ELR (cell line): ENCODE results near the gene PINK1.

Experiments used
- DNase-seq: peaks from one replicate; pipeline ENCODE4 v3.0.0-alpha.2; 2015; ENCODE audit warnings: low read depth

PINK1 gene

DNA sequence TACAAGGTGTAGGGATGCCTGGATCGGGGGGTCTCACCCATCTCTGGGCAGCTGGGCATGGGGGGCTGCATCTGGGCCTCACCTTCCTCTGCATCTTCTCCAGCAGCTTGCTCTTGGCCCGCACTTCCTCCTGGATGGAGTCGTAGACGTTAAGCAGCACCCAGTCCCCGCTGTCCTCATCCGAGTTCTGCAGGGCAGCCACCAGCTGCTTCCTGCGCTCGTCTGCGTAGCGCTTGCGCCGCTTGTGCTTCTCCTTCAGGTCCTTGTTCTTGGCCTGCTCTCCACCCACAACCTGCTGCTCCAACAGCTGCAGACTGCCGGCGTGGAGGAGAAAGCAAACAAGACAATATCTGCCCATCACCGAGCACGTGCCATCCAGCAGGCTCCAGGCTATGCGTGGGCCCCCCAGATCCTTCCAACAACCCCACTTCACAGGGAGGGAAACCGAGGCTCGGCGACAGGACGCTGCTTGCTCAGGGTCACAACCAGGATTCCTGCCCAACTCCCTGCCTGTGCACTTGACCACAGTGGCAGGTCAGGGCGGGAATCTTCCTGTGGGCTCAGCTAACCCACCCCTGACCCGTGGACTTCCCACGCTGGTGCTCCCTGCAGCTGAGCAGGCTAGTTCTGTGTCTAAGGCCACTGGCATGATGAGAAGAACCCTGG lies 49.4 kb downstream of the PINK1 start:
- DNase-seq = no peak

DNA sequence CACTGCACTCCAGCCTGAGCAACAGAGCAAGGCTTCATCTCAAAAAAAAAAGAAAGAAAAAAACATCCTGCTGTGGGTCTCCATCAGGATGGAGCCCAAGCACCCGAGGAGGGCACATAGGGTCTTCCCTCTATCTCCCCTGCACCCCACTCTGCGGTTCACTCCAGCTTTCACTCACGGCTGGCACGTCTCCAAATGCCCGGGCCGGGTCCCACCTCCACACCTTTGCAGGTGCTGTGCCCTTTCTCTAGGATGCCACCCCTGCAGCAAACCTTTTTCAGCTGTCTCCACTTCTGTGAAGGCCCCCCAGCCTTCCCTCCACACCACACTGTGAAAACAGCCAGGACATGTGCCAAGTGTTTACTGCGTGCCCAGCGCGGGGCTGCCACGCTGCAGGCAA lies 50.4 kb downstream of the PINK1 start:
- no peak for DNase-seq

DNA sequence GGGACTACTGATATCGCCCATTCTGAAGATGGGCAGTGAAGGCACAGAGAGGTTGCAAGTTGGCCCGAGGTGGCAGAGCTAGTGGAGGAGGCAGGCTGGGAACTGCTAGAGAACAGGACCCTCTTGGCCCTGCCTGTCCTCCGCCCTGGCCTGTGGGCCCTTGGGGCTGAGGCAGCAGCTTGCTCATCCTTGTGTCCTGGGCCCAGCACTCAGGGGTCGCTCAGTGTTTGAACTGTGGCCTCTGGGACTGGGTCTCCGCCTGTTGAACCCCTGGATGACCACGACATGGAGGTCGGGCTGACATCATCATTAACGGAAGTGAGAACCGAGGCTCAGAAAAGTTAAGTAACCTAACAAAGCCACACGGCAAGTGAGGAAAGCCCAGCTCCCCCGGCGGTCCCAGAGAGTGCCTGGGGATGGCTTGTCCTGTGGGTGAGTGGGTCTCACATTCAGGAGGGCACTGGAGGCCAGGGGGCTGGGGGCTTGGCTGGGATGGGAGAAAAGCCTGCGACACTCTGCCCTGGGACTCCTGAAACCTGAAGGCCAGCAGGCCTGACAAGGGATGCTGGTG lies 50.9 kb downstream of the PINK1 start:
- no peak for DNase-seq

DNA sequence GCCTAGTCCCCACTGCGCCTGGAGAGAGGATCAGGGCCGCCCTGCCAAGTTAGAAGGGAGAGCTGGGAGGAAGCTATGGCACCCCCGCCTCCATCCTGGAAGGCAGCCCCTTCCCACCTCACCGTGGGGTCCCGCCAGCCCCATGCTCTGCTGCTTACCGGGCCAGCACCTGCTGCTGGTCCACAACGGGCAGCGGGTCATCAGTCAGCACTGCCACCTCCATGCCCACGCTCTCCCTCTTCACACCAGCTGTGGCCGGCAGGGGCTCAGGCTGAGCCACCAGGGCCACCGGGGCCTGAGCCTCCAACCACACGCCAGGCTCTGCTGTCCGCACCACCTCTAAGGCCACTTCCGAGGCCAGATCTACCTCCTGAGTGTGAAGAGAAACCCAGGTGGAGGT lies 51.4 kb downstream of the PINK1 start:
- DNase-seq = no peak

DNA sequence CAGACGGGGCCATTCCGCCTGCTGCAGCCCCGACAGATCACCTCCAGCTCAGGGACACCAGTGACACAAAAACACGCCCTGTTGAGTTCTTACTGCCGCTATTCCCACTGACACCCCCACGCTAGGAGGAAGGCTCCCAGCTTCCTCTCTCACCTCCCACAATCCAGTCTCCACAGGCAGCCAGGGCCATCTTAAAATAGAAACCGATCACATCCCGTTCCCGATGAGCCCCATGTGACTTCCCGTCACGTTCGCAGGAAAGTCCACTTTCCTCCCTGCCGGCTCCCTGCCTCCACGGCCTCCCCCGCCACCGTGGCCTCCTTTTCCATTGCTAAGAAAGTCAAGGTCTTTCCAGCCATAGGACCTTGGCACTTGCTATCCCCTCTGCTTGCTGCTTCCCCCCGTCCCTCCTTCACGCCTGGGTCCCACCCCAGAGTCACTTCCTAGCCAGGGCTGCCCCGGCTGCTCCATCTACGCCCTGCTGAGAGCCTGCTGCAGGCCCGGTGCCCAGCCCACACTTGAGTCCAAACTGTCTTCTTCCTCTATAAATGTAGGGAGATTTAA lies 51.9 kb downstream of the PINK1 start:
- no peak for DNase-seq

DNA sequence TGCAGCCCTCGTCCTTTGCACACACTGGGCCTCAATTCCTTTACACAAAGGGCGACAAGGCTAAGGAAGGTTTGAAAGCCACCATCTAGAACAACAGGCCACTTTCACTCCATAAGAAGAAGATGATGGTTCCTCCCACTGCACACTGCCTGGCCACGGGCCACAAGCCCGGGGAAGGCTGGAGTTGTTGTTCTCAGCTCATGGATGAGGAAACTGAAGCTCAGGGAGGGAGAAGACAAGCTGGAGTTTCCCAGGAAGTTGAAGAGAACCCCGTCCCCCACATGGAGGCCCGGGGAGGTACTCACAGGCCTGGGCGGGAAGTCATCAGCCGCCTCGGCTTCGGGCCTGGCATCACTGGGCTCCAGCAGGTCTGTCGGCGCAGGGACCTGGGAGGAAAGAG lies 52.5 kb downstream of the PINK1 start:
- no peak for DNase-seq

DNA sequence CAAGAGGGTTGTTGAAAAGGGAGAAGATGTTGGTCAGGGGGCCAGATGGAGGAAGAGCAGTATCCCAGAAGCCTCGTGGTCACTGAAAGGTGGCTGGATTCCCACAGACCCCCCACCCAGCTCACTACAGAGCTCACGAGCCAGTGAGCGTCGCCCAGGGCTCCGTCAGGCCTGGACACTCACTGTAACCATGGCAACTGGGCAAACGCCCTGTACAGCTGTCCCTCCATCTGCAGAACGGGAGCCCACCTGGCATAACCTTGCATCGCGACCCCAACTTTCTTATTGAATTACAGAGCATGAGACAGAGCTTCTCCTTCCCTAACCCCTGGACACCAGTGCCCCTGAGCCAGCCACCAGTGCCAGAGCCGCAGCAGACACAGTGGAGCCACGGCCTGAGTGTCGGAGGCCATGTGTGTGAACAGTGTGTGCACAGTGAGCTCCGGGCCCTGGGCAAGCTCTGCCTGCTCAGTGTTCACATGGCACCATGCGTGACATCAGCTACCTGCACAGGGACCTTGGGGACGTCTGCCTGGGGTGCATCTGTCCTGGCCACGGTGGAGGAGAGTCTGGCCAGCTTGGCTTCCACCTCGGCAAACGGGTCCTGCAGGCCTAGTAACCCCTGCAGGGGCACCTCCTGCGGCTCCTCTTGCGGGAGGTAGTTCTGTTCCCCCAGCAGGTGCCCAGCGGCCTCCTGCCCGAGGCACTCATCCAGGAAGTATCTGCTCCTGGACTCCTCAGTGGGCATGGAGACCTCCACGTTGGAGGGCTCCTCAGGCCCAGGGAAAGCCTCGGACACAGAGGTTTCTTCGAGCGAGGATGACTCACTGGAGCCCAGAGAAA lies 53.8 kb downstream of the PINK1 start:
- no peak for DNase-seq

DNA sequence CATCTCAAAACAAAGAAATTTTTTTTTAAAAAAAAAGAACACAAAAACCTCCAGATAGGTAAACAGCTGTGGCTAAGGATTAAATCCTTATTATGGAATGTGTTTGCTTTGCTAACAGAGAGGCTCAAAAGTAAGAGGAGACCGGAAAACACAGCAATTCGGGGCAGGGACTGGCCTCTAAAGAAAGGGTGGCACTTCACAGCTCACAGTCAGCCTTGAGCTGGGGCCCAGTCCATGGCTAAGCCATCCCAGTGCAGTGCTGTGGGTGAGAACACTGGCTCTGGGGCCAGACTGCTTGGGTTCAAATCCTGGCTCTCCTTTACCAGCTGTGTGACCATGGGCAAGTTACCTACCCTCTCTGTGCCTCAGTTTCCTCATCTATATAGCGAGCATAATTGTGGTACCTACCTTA lies 56.4 kb downstream of the PINK1 start:
- DNase-seq = no peak

DNA sequence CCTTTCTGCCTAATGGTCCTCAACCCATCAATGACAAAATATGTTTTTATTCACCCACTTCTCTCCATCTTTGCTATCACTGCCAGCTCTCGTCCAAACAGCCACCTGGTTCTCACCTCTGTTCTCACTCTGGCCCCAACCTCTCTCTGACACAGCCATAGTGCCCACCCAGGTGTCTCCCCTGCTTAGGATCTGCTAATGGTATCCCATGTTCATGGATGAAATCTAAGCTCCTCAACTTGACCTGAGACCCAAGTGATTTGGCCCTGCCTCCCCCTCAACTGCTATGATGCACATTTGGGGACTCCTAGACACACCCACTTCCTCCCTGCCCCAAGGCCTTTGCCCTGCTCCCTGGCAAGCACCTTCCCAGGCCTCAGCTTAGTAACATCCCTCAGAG lies 58.6 kb downstream of the PINK1 start:
- no peak for DNase-seq

DNA sequence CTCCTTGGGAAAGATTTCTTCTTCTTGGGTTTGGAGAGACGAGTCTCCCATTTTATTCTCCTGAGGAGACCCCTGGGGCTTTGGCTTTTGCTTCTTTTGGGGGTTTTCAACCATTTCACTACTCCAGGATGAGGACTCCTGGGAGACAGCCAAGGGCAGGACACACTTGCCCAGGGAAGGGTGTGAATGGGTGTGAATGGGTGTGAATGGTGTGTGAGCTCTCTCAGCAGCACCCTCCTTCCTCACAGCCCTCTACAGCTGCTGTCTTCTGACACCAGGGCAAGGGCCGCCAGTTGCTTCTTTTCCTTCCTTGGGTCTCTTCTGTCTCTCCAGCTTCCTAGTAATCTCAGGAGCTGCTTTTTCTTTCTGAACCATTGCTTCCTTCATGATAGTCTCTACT lies 60.4 kb downstream of the PINK1 start:
- no peak for DNase-seq

DNA sequence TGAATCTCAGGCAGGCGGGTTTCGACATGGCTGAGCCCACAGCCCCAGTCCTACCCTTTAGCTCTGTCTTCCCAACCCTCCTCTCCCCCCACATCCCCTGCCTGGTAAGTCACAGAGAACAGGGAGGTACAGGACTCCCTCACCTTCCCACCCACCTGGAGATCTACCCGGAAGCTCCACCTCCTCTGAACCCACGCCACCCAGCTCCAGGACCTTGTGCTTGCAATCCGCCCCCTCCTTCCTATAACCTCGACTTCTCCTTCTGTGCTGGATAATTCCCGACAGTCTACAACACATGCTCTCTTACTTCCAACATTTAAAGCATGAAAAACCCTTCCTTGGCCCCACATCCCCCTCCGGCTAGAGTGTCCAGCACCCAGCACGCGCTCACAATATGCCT lies 62.3 kb downstream of the PINK1 start:
- DNase-seq = no peak

DNA sequence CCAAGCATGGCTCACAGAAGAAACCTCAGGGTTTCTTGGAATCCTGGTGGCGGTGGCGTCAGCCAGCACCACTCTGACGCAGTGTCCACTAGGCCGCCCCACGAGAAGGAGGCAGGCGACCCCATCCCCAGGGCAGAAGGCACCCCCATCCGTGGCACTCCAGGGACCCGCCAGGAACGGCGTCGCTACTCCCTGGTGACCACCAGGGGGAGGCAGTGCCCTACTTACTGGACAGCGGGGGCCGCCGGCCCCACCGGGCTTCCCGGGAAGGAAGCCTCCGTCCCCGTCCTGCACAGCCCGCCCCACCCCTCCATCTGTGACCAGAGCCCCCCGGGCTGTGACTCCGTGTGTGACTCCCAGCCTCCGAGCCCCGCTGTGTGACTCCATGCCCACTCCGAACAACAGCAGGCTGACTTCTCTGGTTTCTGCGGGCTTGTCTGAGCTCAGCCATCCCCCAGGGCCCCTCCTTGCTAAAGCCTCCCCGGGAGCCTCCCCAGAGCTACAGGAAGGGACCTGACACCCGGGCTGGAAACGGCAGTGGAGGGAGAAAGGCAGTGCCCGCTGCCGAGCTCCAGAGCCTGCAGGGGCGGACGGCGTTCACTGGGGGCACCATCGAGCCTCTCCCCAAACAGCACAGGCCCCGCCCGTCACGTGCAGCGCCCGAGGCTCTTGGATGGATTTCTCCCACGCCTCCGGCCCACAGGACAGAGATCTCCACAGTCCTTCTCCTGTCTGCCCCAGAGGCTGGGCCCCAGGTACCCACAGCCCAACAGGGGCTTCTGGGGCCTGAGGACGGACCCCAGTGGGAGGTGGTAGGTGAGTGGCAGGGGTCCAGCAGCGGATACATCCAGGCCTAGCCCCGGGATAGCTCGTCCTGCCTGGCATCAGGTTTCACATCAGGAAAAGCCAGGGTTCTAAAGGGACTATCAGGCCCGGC lies 63.4 kb downstream of the PINK1 start:
- DNase-seq = peak; percentile 95

DNA sequence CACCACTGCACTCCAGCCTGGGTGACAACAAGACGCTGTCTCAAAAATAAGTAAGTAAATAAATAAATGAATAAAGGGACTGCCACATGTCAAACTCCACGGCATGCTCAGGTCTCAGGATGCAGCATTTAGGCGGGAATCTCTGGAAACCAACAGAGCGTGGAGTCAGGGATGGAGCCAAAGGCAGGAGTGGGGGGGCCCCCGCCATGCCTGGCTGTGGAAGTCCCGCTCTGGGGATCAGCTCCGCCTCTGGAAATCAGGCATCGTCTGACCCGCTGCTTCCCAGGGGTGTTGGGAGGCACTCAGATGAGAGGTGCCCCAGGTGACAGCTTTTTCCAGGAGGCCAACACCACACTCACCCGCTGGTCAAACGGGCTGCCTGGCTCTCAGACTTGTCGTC lies 64.3 kb downstream of the PINK1 start:
- DNase-seq = no peak

DNA sequence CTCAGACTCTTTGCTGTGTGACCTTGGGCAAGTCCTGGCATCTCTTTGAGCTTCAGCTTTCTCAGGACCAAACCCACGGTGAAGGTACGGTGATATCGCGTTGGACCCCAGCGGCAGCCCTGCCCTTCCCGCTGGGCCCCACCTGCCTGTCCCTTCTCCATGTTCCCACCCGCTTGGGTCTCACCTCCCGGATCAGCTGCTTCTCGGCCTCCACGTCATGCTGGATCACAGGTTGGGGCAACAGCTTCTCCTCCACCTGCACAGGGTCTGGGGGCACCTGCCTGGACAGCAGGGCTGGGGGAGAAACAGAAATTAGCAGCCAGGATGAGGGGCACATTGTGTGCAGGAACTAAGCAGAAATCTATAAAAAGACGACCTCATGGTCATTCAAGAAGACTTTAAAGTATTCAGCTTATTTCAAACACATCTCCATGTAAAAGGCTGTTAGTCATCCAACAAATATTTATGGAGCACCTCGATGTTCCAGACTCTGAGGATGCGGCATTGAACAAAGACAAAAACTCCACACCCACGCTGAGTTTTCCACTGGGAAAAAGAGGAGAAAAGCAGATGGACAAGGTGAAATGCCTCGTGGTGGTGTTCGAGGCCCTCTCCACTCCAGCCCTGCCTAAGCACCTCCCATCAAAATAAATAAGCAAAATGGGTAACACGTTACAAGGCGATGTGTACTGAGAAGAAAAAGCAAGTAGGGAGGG lies 65.1 kb downstream of the PINK1 start:
- peak; percentile 83 for DNase-seq

DNA sequence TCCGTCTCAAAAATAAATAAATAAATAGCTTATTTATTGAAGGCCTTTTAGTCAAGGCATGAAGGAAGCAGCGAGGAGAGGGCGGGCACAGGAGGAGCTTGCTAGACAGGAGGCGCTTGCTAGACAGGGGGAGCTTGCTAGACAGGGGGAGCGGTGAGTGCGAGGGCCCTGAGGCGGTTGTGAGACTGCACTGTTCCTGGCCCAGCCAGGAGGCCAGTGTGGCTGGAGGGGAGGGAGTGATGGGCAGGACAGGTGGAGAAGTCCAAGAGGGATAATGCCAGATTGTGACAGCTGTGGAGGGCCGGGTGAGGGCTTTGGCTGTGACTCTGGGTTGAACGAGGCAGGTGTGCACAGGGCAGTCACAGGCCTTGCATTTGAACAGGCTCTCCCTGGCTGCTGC lies 66.3 kb downstream of the PINK1 start:
- no peak for DNase-seq

DNA sequence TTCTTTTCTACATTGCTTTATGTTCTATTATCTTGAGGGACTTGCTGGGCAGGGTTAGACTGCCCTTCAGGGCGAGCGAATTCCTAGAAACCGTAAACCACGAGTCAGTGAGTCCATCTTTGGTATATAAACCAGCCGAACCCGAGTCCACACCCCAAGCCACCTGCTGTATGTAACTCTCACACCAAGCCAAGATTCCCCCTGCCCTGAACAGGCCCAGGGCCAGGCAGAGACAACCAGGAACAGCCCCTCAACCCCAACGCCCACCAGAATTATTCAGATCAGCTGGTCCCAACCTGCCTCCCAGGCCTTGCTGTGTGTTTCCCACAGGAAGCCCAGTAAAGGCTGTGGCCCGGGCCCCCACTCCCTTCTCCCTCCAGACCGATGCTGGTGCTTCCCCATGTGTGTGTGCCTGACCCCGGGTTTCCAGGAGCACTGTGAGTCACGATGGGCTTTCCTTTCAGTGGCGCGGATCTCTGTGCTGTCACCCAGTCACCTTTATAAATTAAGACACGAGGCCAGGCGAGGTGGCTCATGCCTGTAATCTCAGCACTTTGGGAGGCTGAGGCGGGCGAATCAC lies 67.5 kb downstream of the PINK1 start:
- DNase-seq = peak; percentile 25
